Psoas muscle (tissue), 8 donors: ENCODE results near the gene C10orf67. TPM values are rescaled to one million over a fixed set of nuclear protein-coding genes. Genes with fewer than 3 reads are reported as not detected.
"Not testable (repeated sequence)": the region's sequence is repeated elsewhere in the genome, so short reads cannot be mapped to it uniquely, and the experiment has no call there.

Source experiments
- ATAC-seq, 4 donors: fragments of 200-7000 bp; cut with Tn5 transposase; one replicate each; pipeline ENCODE4 v1.9.1; 2020; ENCODE audit warnings: moderate library complexity in 3 of 4, mild to moderate bottlenecking in 2 of 4
- DNase-seq, 2 donors: peaks; one replicate each; pipeline ENCODE4 v3.0.0-alpha.2; 2020
- H3K27ac ChIP-seq: fragments of 200-600 bp; one replicate; pipeline ENCODE4 v1.8.0; 2022
- H3K27me3 ChIP-seq, 3 donors: fragments of 200-600 bp in 1 of 3; one replicate each; pipeline versions ENCODE4 v1.6.1 to v1.8.0; 2013 to 2022; ENCODE audit warnings: low read length in 2 of 3, mild to moderate bottlenecking in 2 of 3, moderate library complexity in 1 of 3; ENCODE audit not compliant: insufficient read depth in 3 of 3
- H3K36me3 ChIP-seq, 2 donors: fragments of 200-600 bp in 1 of 2; one replicate each; pipeline versions ENCODE4 v1.6.1 to v1.8.0; 2013 to 2022; ENCODE audit warnings: low read depth in 1 of 2, mild to moderate bottlenecking in 1 of 2, moderate library complexity in 1 of 2; ENCODE audit not compliant: insufficient read depth in 1 of 2
- H3K4me1 ChIP-seq: fragments of 200-600 bp; one replicate; pipeline ENCODE4 v1.8.0; 2022
- H3K4me3 ChIP-seq: fragments of 200-600 bp; one replicate; pipeline ENCODE4 v1.8.0; 2022; ENCODE audit warnings: mild to moderate bottlenecking
- H3K9me3 ChIP-seq: fragments of 200-600 bp; one replicate; pipeline ENCODE4 v1.8.0; 2022
- WGBS, 3 donors: extraction: QIAGEN DNeasy Blood & Tissue Kit; methylation state at CpG; one replicate each; pipeline versions ENCODE4 v1.1.6 to v1.1.7; 2013; 5-methylcytosine and 5-hydroxymethylcytosine counted together
- intact Hi-C, 2 donors: fragments of 100-400 bp; cut with DNase I; formaldehyde crosslinking; loops; one replicate each; pipeline versions ENCODE4 v1.11.0 to v1.14.2; 2022
- polyA plus RNA-seq, 3 donors: library from polyadenylated mRNA; stranded (reverse); fragments of 200-250 nt; gene quantifications; one replicate each; pipeline ENCODE4 v1.2.3, GENCODE V29; 2013
- total RNA-seq, 4 donors: library from RNA; stranded (reverse); fragmentation: NEBNext Ultra II Directional in 2 of 4; extraction: Animal tissue kit (Norgen Biotek cat#: 25700) in 2 of 4; gene quantifications; one replicate each; pipeline versions ENCODE4 v1.2.1 to v1.2.4, GENCODE V29; 2021 to 2023
- TF ChIP-seq, protein P1 (sequence below): fragments of 200-600 bp; IDR thresholded peaks from one replicate; pipeline ENCODE4 v1.8.0; 2022; ENCODE audit warnings: antibody characterized with exemption
- donor health status: healthy with polysubstance abuse.
- donor health status: DM: no; HTN: no; CAD: no; lungs with moderate emphysema.
- donor health status: Bipolar disorder and iron deficiency.
- donor health status: healthy.
- donor health status: DM: yes; HTN: yes; CAD: no.
- donor health status: DM: no; HTN: no; CAD: no.
- donor health status: DM: no; HTN: no; CAD: no.
- donor health status: DM: yes; HTN: yes; CAD: no.

C10orf67 gene
- total and polyA plus RNA-seq, 7 donors = 0.01 to 0.67 (median 0.06) TPM; not detected in 2

GRCh38 chr10:23358357-23358756, 13.8 kb upstream of the C10orf67 start:
- WGBS, 3 donors = 83 to 87% (median 85%) methylated on average over 2 of the region's 2 CpGs
- no peak overlapping the region for H3K27ac ChIP-seq
- no peak overlapping the region for H3K4me3 ChIP-seq
- intact Hi-C loops = loop anchor here in 1 of 2 donors (5.0 kb wide), 1 partner anchor 39 kb away; no protein-coding TSS in a partner anchor
- DNase-seq = no peak
- H3K27me3 ChIP-seq = no peaks in the 10 kb centered on the region
- H3K36me3 ChIP-seq = no peaks in the 10 kb centered on the region
- TF ChIP-seq, protein P1, sequence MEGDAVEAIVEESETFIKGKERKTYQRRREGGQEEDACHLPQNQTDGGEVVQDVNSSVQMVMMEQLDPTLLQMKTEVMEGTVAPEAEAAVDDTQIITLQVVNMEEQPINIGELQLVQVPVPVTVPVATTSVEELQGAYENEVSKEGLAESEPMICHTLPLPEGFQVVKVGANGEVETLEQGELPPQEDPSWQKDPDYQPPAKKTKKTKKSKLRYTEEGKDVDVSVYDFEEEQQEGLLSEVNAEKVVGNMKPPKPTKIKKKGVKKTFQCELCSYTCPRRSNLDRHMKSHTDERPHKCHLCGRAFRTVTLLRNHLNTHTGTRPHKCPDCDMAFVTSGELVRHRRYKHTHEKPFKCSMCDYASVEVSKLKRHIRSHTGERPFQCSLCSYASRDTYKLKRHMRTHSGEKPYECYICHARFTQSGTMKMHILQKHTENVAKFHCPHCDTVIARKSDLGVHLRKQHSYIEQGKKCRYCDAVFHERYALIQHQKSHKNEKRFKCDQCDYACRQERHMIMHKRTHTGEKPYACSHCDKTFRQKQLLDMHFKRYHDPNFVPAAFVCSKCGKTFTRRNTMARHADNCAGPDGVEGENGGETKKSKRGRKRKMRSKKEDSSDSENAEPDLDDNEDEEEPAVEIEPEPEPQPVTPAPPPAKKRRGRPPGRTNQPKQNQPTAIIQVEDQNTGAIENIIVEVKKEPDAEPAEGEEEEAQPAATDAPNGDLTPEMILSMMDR = no peak
- no peaks in the 10 kb centered on the region for H3K9me3 ChIP-seq
- H3K4me1 ChIP-seq = no peaks in the 10 kb centered on the region
- ATAC-seq = no peak

DNA sequence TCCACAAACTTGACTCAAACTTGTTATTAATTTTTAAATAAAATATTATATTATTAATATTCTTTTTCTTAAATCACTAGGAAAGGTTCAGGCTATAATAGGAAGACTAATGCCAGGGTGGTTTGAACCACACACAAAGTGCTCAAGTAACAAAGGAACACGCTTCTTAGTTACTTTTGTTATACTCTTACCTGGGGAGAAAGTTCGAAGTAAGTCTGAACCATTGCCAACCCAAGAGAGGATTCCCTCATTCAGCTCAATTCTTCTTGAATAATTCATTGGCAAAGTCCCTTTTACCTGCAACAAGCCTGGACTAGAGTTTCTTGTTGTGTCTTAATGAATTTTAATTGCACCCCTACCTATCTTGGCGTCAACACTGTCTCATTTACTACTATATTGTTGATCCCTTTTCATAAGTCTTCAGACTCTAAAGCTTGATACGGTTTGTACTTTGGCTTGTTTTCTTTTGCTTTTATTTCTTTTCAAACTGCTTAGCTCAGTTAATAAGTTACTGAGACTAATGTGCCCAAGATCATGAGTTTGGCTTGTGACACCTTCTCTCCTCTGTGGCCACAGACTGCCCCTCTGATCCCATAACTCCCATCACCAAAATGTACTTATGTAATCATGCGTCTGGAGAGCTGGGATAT, 10.2 kb upstream of the C10orf67 start:
- no peaks in the 10 kb centered on the region for H3K4me1 ChIP-seq
- no peak for ATAC-seq
- TF ChIP-seq, protein P1 = no peak
- no peaks in the 10 kb centered on the region for H3K9me3 ChIP-seq
- H3K27ac ChIP-seq = no peak overlapping the region
- 82 to 89% (median 84%) methylated on average over 5 of the region's 5 CpGs for WGBS, 3 donors
- no peak for DNase-seq
- H3K27me3 ChIP-seq = no peaks in the 10 kb centered on the region
- intact Hi-C loops = loop anchor here in 1 of 2 donors (5.0 kb wide), 1 partner anchor 43 kb away; no protein-coding TSS in a partner anchor
- H3K4me3 ChIP-seq = no peak overlapping the region
- H3K36me3 ChIP-seq = no peaks in the 10 kb centered on the region

DNA sequence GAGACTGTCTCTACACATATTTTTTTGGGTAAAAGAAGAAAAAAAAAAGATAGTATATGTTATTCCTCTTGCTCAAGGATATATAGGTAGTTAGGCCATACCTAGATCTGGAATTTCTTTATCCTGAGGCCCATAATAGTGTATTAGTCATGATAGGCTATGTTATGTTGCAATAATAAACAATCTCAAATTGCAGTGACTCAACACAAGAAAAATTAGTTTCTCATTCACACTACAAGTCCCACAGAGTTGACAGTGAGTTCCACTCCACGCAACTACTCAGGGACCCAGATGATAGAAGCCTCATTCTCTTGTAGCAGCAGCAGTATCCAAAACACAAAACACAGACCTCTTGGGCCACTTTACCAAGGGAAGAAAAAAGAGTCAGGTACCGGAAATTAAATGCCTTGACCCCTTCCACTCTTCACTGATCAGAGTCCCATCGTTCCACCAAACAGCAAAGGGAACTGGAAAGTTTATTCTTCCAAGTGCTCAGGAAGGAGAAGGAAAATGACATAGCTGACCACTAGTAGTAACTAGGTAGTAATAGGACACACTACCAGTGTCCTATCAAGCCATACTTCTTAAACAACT, 7.4 kb upstream of the C10orf67 start:
- TF ChIP-seq, protein P1 = no peak
- Histone ChIP-seq H3K4me3 (no peak overlapping the region), H3K4me1 (peaks cover 4% of the 10 kb centered on the region), H3K9me3 (no peaks in the 10 kb centered on the region), H3K36me3 (no peaks in the 10 kb centered on the region), H3K27ac (no peak overlapping the region), H3K27me3 (no peaks in the 10 kb centered on the region)
- DNase-seq (no peak), ATAC-seq (peak in 3 of 4 donors; percentile 23 to 46 (median 34))
- intact Hi-C loops = no loop called here
- WGBS, 3 donors = 94 to 97% (median 94%) methylated on average over 3 of the region's 3 CpGs

DNA sequence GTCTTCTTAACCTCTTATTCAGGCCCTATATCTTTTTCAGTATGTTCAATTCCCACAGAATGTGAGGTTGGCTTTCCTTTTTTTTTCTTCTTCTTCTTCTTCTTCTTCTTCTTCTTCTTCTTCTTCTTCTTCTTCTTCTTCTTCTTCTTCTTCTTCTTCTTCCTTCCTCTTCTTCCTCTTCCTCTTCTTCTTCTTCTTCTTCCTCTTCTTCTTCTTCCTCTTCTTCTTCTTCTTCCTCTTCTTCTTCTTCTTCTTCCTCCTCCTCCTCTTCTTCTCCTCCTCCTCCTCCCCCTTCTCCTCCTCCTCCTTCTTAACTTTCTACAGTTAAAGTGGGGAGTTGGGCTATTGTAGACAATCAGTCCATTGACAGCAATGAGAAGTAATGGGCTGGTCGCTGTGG, 6.1 kb upstream of the C10orf67 start:
- H3K27me3 ChIP-seq, H3K27ac ChIP-seq, intact Hi-C loops, H3K4me3 ChIP-seq, H3K36me3 ChIP-seq, DNase-seq, ATAC-seq, H3K9me3 ChIP-seq: not testable (repeated sequence)
- 85 to 90% (median 86%) methylated on average over 1 of the region's 1 CpG for WGBS, 3 donors
- peaks cover 10% of the 10 kb centered on the region for H3K4me1 ChIP-seq

- DNase-seq (no peak), ATAC-seq (no peak)
- no peaks in the 10 kb centered on the region for H3K27me3 ChIP-seq
- H3K4me1 ChIP-seq = peaks cover 16% of the 10 kb centered on the region
- 59 to 72% (median 70%) methylated on average over 5 of the region's 5 CpGs for WGBS, 3 donors
- TF ChIP-seq, protein P1 = no peak
- H3K27ac ChIP-seq = no peak overlapping the region
- no peak overlapping the region for H3K4me3 ChIP-seq
- H3K9me3 ChIP-seq = no peaks in the 10 kb centered on the region
- intact Hi-C loops = no loop called here
- H3K36me3 ChIP-seq = no peaks in the 10 kb centered on the region
Observed at GRCh38 chr10:23345861-23346260, 1.3 kb upstream of the C10orf67 start.
